Right atrium auricular region (tissue), 2 donors: ENCODE measurements around the gene CACNA1C. TPM values are rescaled to one million over a fixed set of nuclear protein-coding genes. Genes with fewer than 3 reads are reported as not detected.

Experiments used
- DNase-seq: peaks from one replicate; pipeline ENCODE4 v3.0.0-alpha.2; 2019; ENCODE audit warnings: low spot score
- H3K27ac ChIP-seq, 2 donors: fragments of 200-600 bp; sonication (generic); 1 replicate in 1 of 2; 2 replicates in 1 of 2; pipeline ENCODE4 v1.5.1; 2016 to 2019
- H3K27me3 ChIP-seq, 2 donors: fragments of 200-600 bp; sonication (generic); one replicate each; pipeline versions ENCODE4 v1.5.1 to v1.6.0; 2017 to 2019
- H3K36me3 ChIP-seq: fragments of 200-600 bp; sonication (generic); one replicate; pipeline ENCODE4 v1.5.1; 2016
- H3K4me1 ChIP-seq, 2 donors: fragments of 200-600 bp; sonication (generic); one replicate each; pipeline versions ENCODE4 v1.5.1 to v1.6.0; 2017 to 2019
- H3K4me3 ChIP-seq, 2 donors: fragments of 200-600 bp; sonication (generic); 1 replicate in 1 of 2; 2 replicates in 1 of 2; pipeline ENCODE4 v1.5.1; 2017 to 2019; ENCODE audit warnings: mild to moderate bottlenecking in 1 of 2, moderate library complexity in 1 of 2
- H3K9me3 ChIP-seq, 2 donors: fragments of 200-600 bp; sonication (generic); one replicate each; pipeline ENCODE4 v1.5.1; 2019
- CTCF ChIP-seq, 2 donors: fragments of 200-600 bp; sonication (generic); IDR thresholded peaks; one replicate each; pipeline ENCODE4 v1.5.1; 2019; ENCODE audit warnings: antibody characterized with exemption in 2 of 2
- total RNA-seq, 2 donors: library from RNA; depleted of rRNA; stranded (reverse); fragments of >200 nt; gene quantifications; one replicate each; pipeline ENCODE4 v1.1.0, GENCODE V29; 2016

The CACNA1C gene
- total RNA-seq, 2 donors from 2014 or later: 83.1 to 93.6 TPM

- Histone ChIP-seq H3K9me3 (no peaks in the 10 kb centered on the region), H3K27me3 (no peaks in the 10 kb centered on the region), H3K4me1 (peaks cover 0 to 11% of the 10 kb centered on the region in 2 donors), H3K36me3 (peaks cover 33% of the 10 kb centered on the region), H3K4me3 (no peak overlapping the region), H3K27ac (no peak overlapping the region)
- TF ChIP-seq CTCF (IDR thresholded peaks at IDR 0.05): no peak
- DNase-seq: no peak
These were observed 526.0 kb downstream of the CACNA1C start for GRCh38 chr12:2578772-2579171.

GRCh38 chr12:2580821-2581220, 528.0 kb downstream of the CACNA1C start:
- Histone ChIP-seq H3K27me3 (no peaks in the 10 kb centered on the region), H3K4me1 (peaks cover 0 to 11% of the 10 kb centered on the region in 2 donors), H3K27ac (no peak overlapping the region), H3K9me3 (no peaks in the 10 kb centered on the region), H3K36me3 (peaks cover 35% of the 10 kb centered on the region), H3K4me3 (no peak overlapping the region)
- no peak for TF ChIP-seq CTCF (IDR thresholded peaks at IDR 0.05)
- no peak for DNase-seq

- no peaks in the 10 kb centered on the region for H3K27me3 ChIP-seq
- H3K36me3 ChIP-seq: peaks cover 41% of the 10 kb centered on the region
- H3K4me1 ChIP-seq: peaks cover 0 to 11% of the 10 kb centered on the region in 2 donors
- TF ChIP-seq CTCF (IDR thresholded peaks at IDR 0.05): no peak
- H3K27ac ChIP-seq: no peak overlapping the region
- DNase-seq: no peak
- no peak overlapping the region for H3K4me3 ChIP-seq
- H3K9me3 ChIP-seq: no peaks in the 10 kb centered on the region
These were observed 528.7 kb downstream of the CACNA1C start for GRCh38 chr12:2581293-2582045.

GRCh38 chr12:2582631-2583030, 529.8 kb downstream of the CACNA1C start:
- no peak for DNase-seq
- peaks cover 0 to 11% of the 10 kb centered on the region in 2 donors for H3K4me1 ChIP-seq
- H3K36me3 ChIP-seq: peaks cover 36% of the 10 kb centered on the region
- peak overlapping the region in 1 of 2 donors; percentile 10 for H3K4me3 ChIP-seq
- peak overlapping the region in 1 of 2 donors; percentile 8 for H3K27ac ChIP-seq
- no peak for TF ChIP-seq CTCF (IDR thresholded peaks at IDR 0.05)
- H3K27me3 ChIP-seq: no peaks in the 10 kb centered on the region
- no peaks in the 10 kb centered on the region for H3K9me3 ChIP-seq

- Histone ChIP-seq H3K9me3 (no peaks in the 10 kb centered on the region), H3K4me1 (peaks cover 0 to 11% of the 10 kb centered on the region in 2 donors), H3K27me3 (no peaks in the 10 kb centered on the region), H3K36me3 (peaks cover 39% of the 10 kb centered on the region), H3K4me3 (peak overlapping the region in 1 of 2 donors; percentile 10), H3K27ac (peak overlapping the region in 1 of 2 donors; percentile 8)
- no peak for DNase-seq
- TF ChIP-seq CTCF (IDR thresholded peaks at IDR 0.05): peak; percentile 76 to 96
These were observed 530.3 kb downstream of the CACNA1C start for GRCh38 chr12:2583091-2583497.
